ENCODE data around the gene MEG3.

The MEG3 gene

GRCh38 chr14:100864960-100865681 lies 39.2 kb downstream of the MEG3 start:
- DNase-seq (ENCODE audit: low spot score): no peak

GRCh38 chr14:100865682-100866591 lies 40.0 kb downstream of the MEG3 start:
- DNase-seq (ENCODE audit: low spot score): no peak

- DNase-seq (ENCODE audit: low spot score): no peak
Measured at GRCh38 chr14:100866666-100867630, 41.0 kb downstream of the MEG3 start.

GRCh38 chr14:100867631-100868315 lies 41.9 kb downstream of the MEG3 start:
- no peak for DNase-seq (ENCODE audit: low spot score)

GRCh38 chr14:100868621-100869370 lies 42.9 kb downstream of the MEG3 start:
- no peak for DNase-seq (ENCODE audit: low spot score)

- DNase-seq (ENCODE audit: low spot score): no peak
Measured at GRCh38 chr14:100871234-100872186, 45.6 kb downstream of the MEG3 start.

- DNase-seq (ENCODE audit: low spot score): no peak
Measured at GRCh38 chr14:100872259-100873095, 46.6 kb downstream of the MEG3 start.

GRCh38 chr14:100873096-100873482 lies 47.2 kb downstream of the MEG3 start:
- no peak for DNase-seq (ENCODE audit: low spot score)

- DNase-seq (ENCODE audit: low spot score): no peak
Measured at GRCh38 chr14:100874051-100874410, 48.1 kb downstream of the MEG3 start.

- no peak for DNase-seq (ENCODE audit: low spot score)
Measured at GRCh38 chr14:100874411-100875091, 48.6 kb downstream of the MEG3 start.

GRCh38 chr14:100875126-100875525 lies 49.2 kb downstream of the MEG3 start:
- DNase-seq (ENCODE audit: low spot score): no peak

- no peak for DNase-seq (ENCODE audit: low spot score)
Measured at GRCh38 chr14:100875861-100876590, 50.1 kb downstream of the MEG3 start.

GRCh38 chr14:100878271-100879146 lies 52.6 kb downstream of the MEG3 start:
- no peak for DNase-seq (ENCODE audit: low spot score)

GRCh38 chr14:100879194-100879593 lies 53.3 kb downstream of the MEG3 start:
- DNase-seq (ENCODE audit: low spot score): no peak

GRCh38 chr14:100879782-100880181 lies 53.9 kb downstream of the MEG3 start:
- DNase-seq (ENCODE audit: low spot score): no peak
